Measurements from ENCODE around the gene IQCH.
"Not testable (repeated sequence)": the region's sequence is repeated elsewhere in the genome, so short reads cannot be mapped to it uniquely, and the experiment has no call there.

IQCH gene

GRCh38 chr15:67436351-67437250, 182.0 kb downstream of the IQCH start:
- not testable (repeated sequence) for H3K27ac Mint-ChIP-seq; H3K4me3 Mint-ChIP-seq; H3K4me1 Mint-ChIP-seq (ENCODE audit: low read depth); H3K9me3 Mint-ChIP-seq; H3K36me3 Mint-ChIP-seq (ENCODE audit: low read depth); H3K27me3 Mint-ChIP-seq

GRCh38 chr15:67444100-67444499, 189.5 kb downstream of the IQCH start:
- Mint-ChIP-seq H3K27ac (no peak overlapping the region), H3K9me3 (peaks cover 4% of the 10 kb centered on the region), H3K27me3 (no peaks in the 10 kb centered on the region), H3K36me3 (ENCODE audit: low read depth) (peaks cover 10% of the 10 kb centered on the region), H3K4me3 (no peak overlapping the region), H3K4me1 (ENCODE audit: low read depth) (no peaks in the 10 kb centered on the region)

- H3K9me3 Mint-ChIP-seq, result peaks cover 4% of the 10 kb centered on the region
Measured at GRCh38 chr15:67446449-67446848, 191.9 kb downstream of the IQCH start.

GRCh38 chr15:67448372-67448771, 193.8 kb downstream of the IQCH start:
- not testable (repeated sequence) for H3K4me3 Mint-ChIP-seq; H3K36me3 Mint-ChIP-seq (ENCODE audit: low read depth); H3K4me1 Mint-ChIP-seq (ENCODE audit: low read depth); H3K27me3 Mint-ChIP-seq; H3K27ac Mint-ChIP-seq; H3K9me3 Mint-ChIP-seq

More at GRCh38 chr15:67446449-67446848, 191.9 kb downstream of the IQCH start:
- Mint-ChIP-seq H3K4me1 (ENCODE audit: low read depth) (no peaks in the 10 kb centered on the region), H3K36me3 (ENCODE audit: low read depth) (peaks cover 4% of the 10 kb centered on the region), H3K27ac (no peak overlapping the region), H3K27me3 (no peaks in the 10 kb centered on the region), H3K4me3 (no peak overlapping the region)

- H3K36me3 Mint-ChIP-seq (ENCODE audit: low read depth); H3K4me1 Mint-ChIP-seq (ENCODE audit: low read depth); H3K9me3 Mint-ChIP-seq; H3K4me3 Mint-ChIP-seq; H3K27me3 Mint-ChIP-seq; H3K27ac Mint-ChIP-seq: not testable (repeated sequence)
Measured at GRCh38 chr15:67453703-67454102, 199.1 kb downstream of the IQCH start.

GRCh38 chr15:67456677-67457529, 202.3 kb downstream of the IQCH start:
- no peak overlapping the region for H3K27ac Mint-ChIP-seq
- H3K27me3 Mint-ChIP-seq, result peaks cover 4% of the 10 kb centered on the region
- H3K36me3 Mint-ChIP-seq (ENCODE audit: low read depth), result peaks cover 5% of the 10 kb centered on the region
- H3K4me3 Mint-ChIP-seq, result no peak overlapping the region
- peaks cover 3% of the 10 kb centered on the region for H3K4me1 Mint-ChIP-seq (ENCODE audit: low read depth)
- H3K9me3 Mint-ChIP-seq, result no peaks in the 10 kb centered on the region

- Mint-ChIP-seq H3K36me3 (ENCODE audit: low read depth) (peaks cover 5% of the 10 kb centered on the region), H3K27ac (no peak overlapping the region)
Measured at GRCh38 chr15:67458331-67459029, 203.9 kb downstream of the IQCH start.

GRCh38 chr15:67460521-67460920, 205.9 kb downstream of the IQCH start:
- H3K9me3 Mint-ChIP-seq, result no peaks in the 10 kb centered on the region
- no peaks in the 10 kb centered on the region for H3K36me3 Mint-ChIP-seq (ENCODE audit: low read depth)
- H3K27me3 Mint-ChIP-seq, result peaks cover 4% of the 10 kb centered on the region
- H3K4me1 Mint-ChIP-seq (ENCODE audit: low read depth), result peaks cover 3% of the 10 kb centered on the region
- H3K4me3 Mint-ChIP-seq, result no peak overlapping the region
- no peak overlapping the region for H3K27ac Mint-ChIP-seq

More at GRCh38 chr15:67458331-67459029, 203.9 kb downstream of the IQCH start:
- H3K4me3 Mint-ChIP-seq, result no peak overlapping the region
- no peaks in the 10 kb centered on the region for H3K9me3 Mint-ChIP-seq
- H3K27me3 Mint-ChIP-seq, result peaks cover 4% of the 10 kb centered on the region
- H3K4me1 Mint-ChIP-seq (ENCODE audit: low read depth), result peaks cover 3% of the 10 kb centered on the region

- Mint-ChIP-seq H3K27me3 (peaks cover 1% of the 10 kb centered on the region), H3K4me3 (no peak overlapping the region), H3K36me3 (ENCODE audit: low read depth) (no peaks in the 10 kb centered on the region), H3K27ac (no peak overlapping the region), H3K4me1 (ENCODE audit: low read depth) (peaks cover under 1% of the 10 kb centered on the region), H3K9me3 (no peaks in the 10 kb centered on the region)
Measured at GRCh38 chr15:67461735-67462134, 207.1 kb downstream of the IQCH start.

- no peaks in the 10 kb centered on the region for H3K36me3 Mint-ChIP-seq (ENCODE audit: low read depth)
- no peak overlapping the region for H3K27ac Mint-ChIP-seq
- H3K4me3 Mint-ChIP-seq, result no peak overlapping the region
- H3K27me3 Mint-ChIP-seq, result no peaks in the 10 kb centered on the region
- H3K4me1 Mint-ChIP-seq (ENCODE audit: low read depth), result no peaks in the 10 kb centered on the region
- H3K9me3 Mint-ChIP-seq, result no peaks in the 10 kb centered on the region
Measured at GRCh38 chr15:67462875-67463274, 208.3 kb downstream of the IQCH start.

GRCh38 chr15:67463488-67463887, 208.9 kb downstream of the IQCH start:
- Mint-ChIP-seq H3K27me3 (no peaks in the 10 kb centered on the region), H3K36me3 (ENCODE audit: low read depth) (no peaks in the 10 kb centered on the region), H3K4me1 (ENCODE audit: low read depth) (no peaks in the 10 kb centered on the region), H3K9me3 (no peaks in the 10 kb centered on the region), H3K27ac (no peak overlapping the region), H3K4me3 (no peak overlapping the region)

- Mint-ChIP-seq H3K27ac (no peak overlapping the region), H3K36me3 (ENCODE audit: low read depth) (no peaks in the 10 kb centered on the region), H3K27me3 (no peaks in the 10 kb centered on the region), H3K9me3 (no peaks in the 10 kb centered on the region), H3K4me1 (ENCODE audit: low read depth) (no peaks in the 10 kb centered on the region), H3K4me3 (no peak overlapping the region)
Measured at GRCh38 chr15:67465196-67465952, 210.8 kb downstream of the IQCH start.

GRCh38 chr15:67468416-67468815, 213.8 kb downstream of the IQCH start:
- H3K9me3 Mint-ChIP-seq, result no peaks in the 10 kb centered on the region

GRCh38 chr15:67469680-67470079, 215.1 kb downstream of the IQCH start:
- H3K9me3 Mint-ChIP-seq, result no peaks in the 10 kb centered on the region
- H3K27me3 Mint-ChIP-seq, result no peaks in the 10 kb centered on the region
- H3K27ac Mint-ChIP-seq, result no peak overlapping the region

More at GRCh38 chr15:67468416-67468815, 213.8 kb downstream of the IQCH start:
- no peaks in the 10 kb centered on the region for H3K27me3 Mint-ChIP-seq
- H3K4me3 Mint-ChIP-seq, result no peak overlapping the region
- H3K36me3 Mint-ChIP-seq (ENCODE audit: low read depth), result no peaks in the 10 kb centered on the region
- H3K27ac Mint-ChIP-seq, result no peak overlapping the region
- no peaks in the 10 kb centered on the region for H3K4me1 Mint-ChIP-seq (ENCODE audit: low read depth)

More at GRCh38 chr15:67469680-67470079, 215.1 kb downstream of the IQCH start:
- Mint-ChIP-seq H3K36me3 (ENCODE audit: low read depth) (no peaks in the 10 kb centered on the region), H3K4me1 (ENCODE audit: low read depth) (no peaks in the 10 kb centered on the region), H3K4me3 (no peak overlapping the region)

Measured in stimulated activated naive CD8-positive, alpha-beta T cell treated with anti-CD3 and anti-CD28 coated beads, Interleukin-15, Interleukin-2, amounts not matched to agents 100 ng/mL and 50 ng/mL, for 24 hours (primary cell).